GM21390 (cell line): ENCODE data around the gene GIPC2.
"Not testable (repeated sequence)": the region's sequence is repeated elsewhere in the genome, so short reads cannot be mapped to it uniquely, and the experiment has no call there.

ENCODE experiments used
- ATAC-seq: cut with Tn5 transposase; IDR thresholded peaks from one replicate; pipeline ENCODE4 v1.9.1; 2021; ENCODE audit not compliant: unreplicated experiment

GIPC2 gene

DNA sequence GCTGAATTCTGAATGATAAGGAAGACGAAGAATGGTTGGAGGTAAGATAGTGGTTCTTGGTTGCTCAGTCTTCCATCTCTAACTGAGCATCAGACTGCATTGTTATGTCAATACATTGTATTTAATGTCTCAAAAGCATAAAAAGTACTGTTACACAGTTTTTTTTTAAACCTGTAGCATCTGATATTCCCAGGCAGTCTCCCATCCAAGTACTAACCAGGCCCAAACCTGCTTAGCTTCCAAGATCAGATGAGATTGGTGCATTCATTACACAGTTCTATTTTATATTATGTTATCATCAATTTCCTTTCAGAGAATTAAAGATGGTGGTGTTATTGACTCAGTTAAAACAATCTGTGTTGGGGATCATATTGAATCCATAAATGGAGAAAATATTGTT, 48.9 kb downstream of the GIPC2 start:
- ATAC-seq, result no peak

DNA sequence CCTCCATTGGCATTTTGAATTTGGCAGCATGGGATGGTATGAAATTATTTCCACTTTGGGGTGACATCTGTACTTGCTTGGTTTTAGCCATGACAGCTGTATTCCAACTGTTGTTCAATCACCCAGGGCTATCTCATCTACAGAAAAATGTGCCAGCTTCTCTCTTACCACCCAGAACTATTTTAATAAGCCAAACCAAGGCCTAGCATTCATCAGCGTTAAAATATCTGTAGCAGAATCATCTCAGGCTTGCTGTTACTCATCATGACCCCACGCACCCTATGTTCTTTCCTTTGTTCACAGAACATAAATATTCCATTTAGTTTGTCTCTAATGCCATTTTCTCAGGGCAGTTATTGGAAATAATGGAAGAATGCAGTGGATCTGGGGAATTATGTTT, 49.8 kb downstream of the GIPC2 start:
- no peak for ATAC-seq

DNA sequence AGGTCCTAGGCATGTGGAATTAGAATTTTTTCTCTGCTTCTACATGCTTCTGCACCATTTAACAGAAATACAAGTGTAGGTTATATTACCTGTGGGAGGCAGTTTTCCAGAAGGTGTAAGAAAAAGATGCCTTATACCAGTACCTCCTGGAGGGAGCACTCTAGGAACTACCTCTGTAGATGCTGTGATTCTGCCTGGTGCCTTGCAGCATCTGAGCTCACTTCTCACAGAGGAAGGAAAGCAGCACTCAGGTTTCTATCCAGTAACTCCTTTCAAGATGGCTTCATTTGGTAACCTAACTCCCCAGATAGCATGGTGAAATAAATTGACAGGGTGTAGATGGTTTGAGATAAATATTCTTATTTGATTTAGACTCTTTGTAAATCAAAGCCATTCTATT, 50.3 kb downstream of the GIPC2 start:
- ATAC-seq, result no peak

DNA sequence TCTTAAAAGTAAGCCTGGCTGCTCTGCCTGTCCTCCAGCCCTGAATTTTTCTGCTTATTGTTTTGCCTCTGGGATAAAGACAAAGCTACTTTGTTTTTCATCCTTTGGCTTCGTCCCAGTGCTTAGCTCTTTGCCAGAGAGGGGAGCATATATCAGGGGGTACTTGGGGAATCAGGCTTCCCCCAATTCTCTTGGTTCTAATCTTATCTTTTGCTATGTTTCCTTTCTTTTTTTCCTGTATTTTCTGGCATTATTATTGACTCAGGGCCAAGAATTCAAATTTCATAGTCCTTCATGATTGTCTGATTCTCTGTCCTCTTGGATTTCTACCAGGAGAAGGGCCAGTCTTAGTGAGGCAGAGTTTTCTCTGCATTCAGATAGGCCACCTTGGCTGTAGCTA, 51.2 kb downstream of the GIPC2 start:
- no peak for ATAC-seq

DNA sequence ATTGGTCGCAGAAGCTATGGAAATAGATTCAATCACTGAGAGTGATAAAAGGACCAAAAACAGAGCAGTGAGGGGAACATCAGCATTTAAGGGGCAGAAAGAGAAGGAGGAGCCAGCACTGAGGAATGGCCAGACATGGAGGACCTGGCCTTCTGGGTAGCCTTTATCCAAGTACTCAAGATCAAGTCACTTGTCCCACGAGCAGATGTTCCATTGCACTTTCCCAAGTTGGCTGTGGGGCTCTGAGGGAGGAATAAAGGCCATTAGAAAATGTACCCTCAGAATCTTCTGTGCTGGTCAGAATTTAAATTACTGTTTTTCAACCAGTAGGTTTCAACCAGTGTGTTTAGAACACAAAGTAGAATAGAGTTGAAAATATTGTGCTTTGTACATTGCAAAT, 55.3 kb downstream of the GIPC2 start:
- ATAC-seq, result no peak

DNA sequence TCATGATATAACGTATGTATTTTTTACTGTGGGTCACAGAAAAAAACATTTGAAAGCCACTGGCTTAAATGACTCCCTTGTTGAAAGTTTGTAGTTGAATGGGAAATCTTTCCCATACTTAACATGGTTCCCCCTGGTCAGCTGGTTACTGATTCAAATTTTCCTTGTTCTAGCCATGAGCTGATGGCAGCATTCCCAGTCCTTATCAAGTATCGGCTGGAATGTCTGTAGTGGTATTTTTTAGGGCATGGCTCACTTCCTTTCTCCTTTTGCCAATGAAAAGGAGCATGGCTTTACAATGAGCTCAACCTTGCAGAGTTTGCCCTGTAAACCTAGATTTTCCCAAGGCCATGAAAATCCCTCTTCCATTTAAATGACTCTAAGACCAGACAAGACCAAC, 55.7 kb downstream of the GIPC2 start:
- ATAC-seq, result no peak

DNA sequence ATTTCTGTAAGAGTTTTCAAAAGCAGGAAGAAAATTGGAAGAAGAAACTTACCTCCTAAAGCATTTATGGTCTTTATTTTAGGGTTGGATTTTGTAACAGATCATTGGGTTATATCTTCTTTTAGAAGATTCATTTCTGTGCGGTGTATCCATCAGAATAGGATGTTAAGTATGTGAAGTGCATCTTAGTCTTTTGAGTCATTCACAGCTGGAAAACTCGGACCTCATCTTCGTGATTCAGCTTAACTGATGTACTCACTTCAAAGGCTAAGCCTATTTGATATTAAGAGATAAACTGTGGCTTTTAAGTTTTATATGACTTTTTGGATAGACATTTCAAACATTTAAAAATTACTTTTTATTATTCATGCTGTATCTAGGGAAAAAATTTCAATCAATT, 56.3 kb downstream of the GIPC2 start:
- no peak for ATAC-seq

DNA sequence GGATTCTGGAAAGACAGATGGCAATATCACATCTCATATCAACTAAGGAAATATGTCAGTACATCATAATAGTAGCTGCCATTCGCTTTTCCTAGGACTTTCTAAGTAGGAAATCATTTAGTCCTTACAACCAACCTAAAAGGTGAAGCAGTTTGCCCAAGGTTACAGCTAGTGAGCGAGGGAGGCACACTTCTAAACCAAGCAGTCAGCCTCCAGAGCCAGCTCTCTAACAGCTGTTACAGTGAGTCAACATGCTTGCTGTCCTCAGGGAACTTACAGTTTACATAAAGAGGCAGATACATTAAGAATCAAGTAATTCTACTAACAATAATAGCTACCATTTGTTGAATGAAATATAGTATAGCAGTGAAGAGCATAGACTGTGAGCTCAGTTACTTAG, 57.1 kb downstream of the GIPC2 start:
- ATAC-seq, result no peak

DNA sequence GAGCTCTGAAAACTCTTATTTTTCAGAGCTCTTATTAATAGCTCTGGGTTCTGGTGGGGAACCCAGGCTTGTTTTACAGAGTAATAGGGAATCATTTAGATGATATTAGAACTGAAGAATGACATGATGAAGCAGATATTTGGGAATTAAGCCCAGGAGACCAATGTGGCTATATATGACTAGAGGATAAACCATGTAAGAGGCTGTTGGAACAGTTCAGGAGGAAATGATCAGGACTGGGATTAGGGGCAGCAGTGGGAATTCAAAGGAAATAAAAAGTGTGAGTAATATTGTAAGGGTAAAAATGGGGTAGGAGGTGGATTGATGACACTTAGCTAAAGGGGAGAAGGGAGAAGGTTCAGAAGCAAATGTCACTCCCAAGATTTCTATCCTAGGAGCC, 58.6 kb downstream of the GIPC2 start:
- ATAC-seq, result no peak

DNA sequence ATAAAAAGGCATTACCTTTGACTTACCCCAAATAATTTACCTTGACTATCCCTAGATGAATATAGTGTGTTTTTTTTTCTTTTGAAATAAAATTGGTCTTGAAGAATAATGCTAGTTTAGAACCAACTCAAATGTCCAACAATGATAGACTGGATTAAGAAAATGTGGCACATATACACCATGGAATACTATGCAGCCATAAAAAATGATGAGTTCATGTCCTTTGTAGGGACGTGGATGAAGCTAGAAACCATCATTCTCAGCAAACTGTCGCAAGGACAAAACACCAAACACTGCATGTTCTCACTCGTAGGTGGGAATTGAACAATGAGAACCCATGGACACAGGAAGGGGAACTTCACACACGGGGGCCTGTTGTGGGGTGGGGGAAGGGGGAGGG, 63.9 kb downstream of the GIPC2 start:
- ATAC-seq, result not testable (repeated sequence)

DNA sequence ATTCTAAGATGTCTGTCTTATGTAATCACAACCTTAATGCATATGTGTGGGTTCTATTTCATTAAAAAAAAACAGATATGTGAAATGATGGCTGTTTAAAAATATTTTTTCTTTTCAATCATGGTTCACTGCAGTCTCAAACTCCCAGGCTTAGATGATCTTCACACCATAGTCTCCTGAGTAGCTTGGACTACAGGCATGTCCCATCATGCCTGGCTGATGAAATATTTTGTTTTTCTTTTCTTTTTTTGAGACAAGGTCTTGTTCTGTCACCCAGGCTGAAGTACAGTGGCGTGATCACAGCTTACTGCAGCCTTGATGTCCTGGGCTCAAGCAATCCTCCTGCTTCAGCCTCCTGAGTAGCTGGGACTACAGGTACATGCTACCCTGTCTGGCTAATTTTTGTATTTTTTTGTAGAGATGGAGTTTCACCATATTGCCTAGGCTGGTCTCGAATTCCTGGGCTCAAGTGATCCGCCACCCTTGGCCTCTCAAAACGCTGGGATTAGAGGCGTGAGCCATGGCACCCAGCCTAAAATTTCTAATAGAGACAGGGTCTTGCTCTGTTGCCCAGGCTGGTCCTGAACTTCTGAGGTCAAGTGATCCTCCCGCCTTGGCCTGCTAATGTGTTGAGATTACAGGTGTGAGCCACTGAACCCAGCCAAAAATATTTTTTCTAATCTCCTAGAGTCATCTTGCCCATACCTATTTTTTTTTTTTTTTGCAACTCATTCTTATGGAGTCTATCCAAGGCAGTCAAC, 67.6 kb downstream of the GIPC2 start:
- ATAC-seq, result no peak

DNA sequence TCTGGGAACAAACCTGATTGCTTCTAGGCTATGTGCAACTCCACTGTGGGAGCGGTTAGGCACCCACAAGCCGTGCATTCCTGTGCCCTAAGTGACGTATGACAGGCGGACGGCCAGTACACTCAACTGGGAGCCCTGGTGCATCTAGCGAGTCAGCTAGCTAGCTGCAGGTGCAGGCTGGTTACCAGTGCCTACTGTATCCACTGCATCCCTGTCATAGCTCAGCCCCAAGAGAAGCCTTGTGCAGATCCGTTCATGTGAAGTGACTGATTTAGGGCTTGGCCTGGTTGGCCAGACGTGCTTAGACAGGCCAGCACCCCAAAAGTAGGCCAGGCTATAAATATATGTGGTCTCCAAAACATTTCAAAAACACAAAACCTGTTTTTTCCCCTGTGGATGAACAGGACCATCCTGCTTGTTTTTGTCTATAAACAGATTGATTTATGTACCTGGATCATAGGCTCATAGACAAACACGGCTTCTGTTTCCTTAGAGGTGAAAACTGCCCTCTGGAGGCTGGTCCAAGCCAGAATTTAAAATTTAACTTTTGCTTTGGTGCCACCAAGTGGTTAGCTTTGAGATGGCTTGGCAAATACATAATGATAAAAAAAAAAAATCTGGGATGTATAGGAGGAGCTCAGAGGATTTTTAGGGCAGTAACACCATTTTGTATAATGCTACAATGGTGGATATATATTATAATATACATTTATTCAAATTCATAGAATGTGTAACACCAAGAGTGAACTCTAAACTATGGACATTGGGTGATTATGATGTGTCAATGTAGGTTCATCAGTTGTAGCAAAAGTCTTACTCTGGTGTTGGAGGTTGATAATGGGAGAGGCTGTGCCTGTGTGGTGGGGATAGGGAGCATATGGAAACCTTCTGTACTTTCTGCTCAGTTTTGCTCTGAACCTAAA, 68.5 kb downstream of the GIPC2 start:
- ATAC-seq, result peak; percentile 94

DNA sequence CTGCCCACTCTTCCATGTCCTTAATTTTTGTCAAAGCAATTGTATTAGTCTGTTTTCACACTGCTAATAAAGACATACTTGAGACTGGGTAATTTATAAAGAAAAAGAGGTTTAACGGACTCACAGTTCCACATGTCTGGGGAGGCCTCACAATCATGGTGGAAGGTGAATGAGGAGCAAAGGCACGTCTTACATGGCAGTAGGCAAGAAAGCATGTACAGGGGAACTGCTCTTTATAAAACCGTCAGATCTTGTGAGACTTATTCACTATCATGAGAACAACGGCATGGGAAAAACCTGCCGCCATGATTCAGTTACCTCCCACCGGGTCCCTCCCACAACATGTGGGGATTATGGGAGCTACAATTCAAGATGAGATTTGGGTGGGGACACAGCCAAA, 74.7 kb downstream of the GIPC2 start:
- not testable (repeated sequence) for ATAC-seq

DNA sequence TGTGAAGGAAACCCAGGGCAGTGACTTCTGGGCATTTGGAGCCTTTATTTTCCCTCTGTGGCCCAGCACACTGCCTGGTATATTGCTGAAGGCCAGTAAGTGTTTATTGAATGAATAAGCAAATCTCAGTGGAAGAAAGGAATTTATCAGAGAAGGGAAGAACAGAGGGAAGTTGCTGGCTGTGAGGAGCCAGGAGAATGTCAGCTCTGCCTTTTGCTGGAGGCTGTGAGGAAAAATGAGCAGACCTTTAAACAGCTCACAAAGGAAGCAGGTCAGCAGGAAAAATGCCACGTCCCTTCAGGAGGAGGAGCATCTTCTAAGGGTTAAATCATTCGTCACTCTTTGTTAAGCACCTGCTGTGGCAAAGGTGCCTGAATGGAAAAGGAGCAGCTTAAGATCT, 75.9 kb downstream of the GIPC2 start:
- ATAC-seq, result no peak

DNA sequence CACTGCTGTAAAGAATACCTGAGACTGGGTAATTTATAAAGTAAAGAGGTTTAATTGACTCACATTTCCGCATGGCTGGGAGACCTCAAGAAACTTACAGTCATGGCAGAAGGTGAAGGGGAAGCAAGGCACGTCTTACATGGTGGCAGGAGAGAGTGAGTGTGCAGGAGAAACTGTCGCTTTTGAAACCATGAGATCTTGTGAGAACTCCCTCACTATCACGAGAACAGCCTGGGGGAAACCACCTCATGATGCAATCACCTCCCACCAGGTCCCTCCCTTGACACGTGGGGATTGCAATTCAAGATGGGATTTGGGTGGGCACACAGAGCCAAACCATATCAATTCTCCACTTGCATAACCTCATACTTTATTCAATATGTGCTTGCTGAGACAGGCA, 76.6 kb downstream of the GIPC2 start:
- no peak for ATAC-seq

DNA sequence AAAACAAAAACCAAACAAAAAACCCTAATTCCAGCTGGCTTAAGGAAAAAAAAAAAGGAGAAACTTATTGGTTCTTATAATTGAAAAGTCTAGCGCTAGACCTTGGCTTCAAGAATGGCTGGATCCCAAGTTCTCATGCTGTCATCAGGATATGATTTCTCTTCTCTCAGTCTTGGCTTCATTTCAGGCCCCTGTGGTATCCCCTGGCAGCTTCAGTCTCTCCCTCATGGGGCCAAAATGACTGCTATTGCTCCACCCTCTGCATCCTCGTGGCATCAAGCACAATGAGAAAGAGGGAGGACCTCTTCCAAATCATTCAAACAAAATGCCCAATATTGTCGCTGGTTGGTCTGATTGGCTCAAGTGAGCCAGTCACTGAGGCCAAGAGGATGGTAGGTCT, 80.7 kb downstream of the GIPC2 start:
- no peak for ATAC-seq

DNA sequence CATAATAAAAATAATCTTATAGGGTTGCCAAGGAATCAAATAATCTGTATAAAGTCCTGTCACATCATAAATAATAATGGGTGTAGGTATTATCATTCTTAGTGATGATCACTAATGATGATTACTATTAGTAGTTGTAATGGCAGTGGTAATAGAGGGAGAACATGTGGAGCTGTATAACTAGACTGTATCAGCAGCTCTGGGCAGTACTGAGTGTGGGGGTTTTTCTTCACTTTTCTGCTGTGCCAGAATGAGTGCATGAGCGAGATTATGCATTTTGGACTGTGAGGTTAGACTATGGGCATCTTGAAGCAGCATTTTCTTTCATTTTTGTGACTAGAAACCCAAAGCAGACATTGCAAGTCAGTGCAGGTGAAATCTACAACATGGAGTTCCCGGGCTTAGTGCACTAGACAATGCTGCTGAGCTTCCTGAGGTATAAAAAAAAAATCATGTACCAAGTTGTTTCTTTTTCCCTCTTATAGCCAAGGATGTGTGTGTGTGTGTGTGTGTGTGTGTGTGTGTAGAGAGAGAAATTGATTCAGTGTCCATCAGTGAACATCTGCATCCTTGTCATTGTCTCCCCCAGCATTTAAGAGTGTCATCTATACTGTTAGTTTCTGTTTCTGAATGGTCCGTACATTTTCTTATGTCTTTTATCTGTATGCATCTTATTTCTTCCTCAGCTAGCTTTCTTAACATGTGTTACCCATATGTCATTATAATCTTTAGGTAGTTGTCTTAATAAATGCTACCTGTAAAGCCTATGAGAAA, 86.6 kb downstream of the GIPC2 start:
- ATAC-seq, result no peak

DNA sequence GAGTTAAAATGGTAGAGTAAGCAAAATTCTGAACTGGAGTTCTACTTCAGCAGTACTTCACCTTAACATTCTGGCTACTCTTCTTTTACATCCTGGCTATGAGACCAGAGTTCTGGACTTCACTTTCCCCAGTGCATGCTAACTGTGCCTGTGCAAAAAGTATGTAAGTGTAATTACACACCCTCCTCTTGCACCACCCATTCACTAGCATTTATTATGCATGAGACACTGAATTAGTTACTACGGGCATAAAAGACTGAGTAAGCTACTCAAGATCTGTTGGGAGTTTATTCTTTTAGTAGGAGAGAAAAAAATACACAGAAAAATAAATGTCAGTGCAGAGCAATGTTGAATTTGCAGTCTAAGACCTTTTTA, 87.2 kb downstream of the GIPC2 start:
- no peak for ATAC-seq

DNA sequence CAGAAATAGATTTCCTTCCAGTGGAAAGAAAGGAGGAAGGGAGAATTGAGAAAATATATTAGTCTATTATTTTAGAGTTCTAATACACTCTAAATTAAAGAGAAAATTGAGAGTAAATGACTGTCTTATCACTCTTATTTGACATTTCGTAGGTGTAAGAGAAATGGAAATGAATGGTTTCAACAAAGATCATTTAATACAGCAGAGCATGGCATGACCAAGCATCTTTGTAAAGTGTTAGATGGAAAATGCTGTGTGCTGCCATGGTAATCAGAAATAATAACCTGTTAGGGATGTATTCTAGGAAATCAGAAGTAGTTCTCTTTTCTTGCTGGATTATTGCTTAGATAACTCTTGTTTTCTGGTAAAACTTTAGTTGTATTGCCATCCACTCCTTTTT, 90.9 kb downstream of the GIPC2 start:
- ATAC-seq, result no peak

DNA sequence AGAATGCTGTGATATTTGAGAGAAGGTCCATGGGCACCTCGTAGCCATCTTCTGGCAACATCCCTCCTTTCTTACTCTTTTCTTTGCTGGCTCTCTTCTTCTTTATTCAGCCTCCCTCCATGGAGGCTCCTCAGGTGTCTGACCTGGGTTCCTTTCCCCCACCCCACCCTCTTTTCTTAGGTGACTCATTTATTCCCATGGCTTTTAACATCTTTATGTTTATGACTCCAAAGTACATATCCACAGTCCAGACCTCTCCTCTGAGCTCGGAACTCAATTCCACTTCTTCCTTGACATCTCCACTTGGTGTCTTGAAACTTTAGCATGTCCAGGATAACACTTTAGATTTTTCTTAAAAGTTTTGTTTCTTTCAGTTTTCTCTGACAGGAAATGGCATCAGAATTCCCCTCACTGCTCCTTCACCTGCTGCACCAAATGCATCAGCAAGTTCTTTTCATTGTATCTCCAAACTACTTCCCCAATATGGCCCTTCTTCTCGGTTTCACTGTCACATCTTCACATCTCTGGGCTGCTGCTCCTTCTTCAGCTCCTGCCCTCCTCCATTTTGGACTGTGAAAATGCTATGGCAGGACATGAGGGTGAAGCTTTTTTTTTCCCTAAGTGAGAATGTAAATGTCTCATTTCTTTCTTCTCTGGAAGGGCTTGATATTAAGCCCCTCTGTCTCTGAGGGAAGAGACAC, 95.9 kb downstream of the GIPC2 start:
- no peak for ATAC-seq

DNA sequence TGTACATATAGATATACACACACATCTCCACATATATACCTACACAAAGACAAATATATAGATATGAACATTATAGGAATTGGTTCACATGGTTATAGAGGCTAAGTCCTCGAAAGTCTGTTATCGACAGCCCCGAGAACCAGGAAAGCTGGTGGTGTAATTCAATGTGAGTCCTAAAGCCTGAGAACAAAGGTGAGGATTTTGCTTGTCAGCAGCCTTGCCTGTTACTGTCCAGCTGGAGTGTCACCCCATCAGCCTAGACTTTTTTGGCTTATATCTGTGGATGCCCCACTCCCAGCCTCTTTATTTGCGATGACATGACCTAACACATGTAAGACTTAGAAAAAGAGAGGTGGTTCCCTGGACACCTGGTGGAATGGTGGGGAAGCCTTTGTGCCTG, 97.0 kb downstream of the GIPC2 start:
- ATAC-seq, result no peak
